Lower lobe of right lung (tissue), 2 donors: ENCODE results near the gene SOX9. TPM values are rescaled to one million over a fixed set of nuclear protein-coding genes. Genes with fewer than 3 reads are reported as not detected.
"Not testable (repeated sequence)": the region's sequence is repeated elsewhere in the genome, so short reads cannot be mapped to it uniquely, and the experiment has no call there.

Source experiments
- ATAC-seq, 2 donors: fragments of 200-7000 bp; cut with Tn5 transposase; one replicate each; pipeline ENCODE4 v1.9.1; 2020 to 2022; ENCODE audit warnings: mild to moderate bottlenecking in 2 of 2, moderate library complexity in 2 of 2
- DNase-seq: peaks from one replicate; pipeline ENCODE4 v3.0.0-alpha.2; 2020
- H3K27ac ChIP-seq: fragments of 200-600 bp; one replicate; pipeline ENCODE4 v1.8.0; 2022
- H3K27me3 ChIP-seq: fragments of 200-600 bp; one replicate; pipeline ENCODE4 v1.8.0; 2022; ENCODE audit warnings: low read depth
- H3K36me3 ChIP-seq: fragments of 200-600 bp; one replicate; pipeline ENCODE4 v1.8.0; 2022; ENCODE audit warnings: mild to moderate bottlenecking
- H3K4me1 ChIP-seq: fragments of 200-600 bp; one replicate; pipeline ENCODE4 v1.8.0; 2022
- H3K4me3 ChIP-seq: fragments of 200-600 bp; one replicate; pipeline ENCODE4 v1.8.0; 2022; ENCODE audit warnings: mild to moderate bottlenecking
- H3K9me3 ChIP-seq: fragments of 200-600 bp; one replicate; pipeline ENCODE4 v1.8.0; 2022
- CTCF ChIP-seq: fragments of 200-600 bp; IDR thresholded peaks from one replicate; pipeline ENCODE4 v1.8.0; 2022; ENCODE audit warnings: antibody characterized with exemption, mild to moderate bottlenecking
- intact Hi-C: fragments of 100-400 bp; cut with DNase I; formaldehyde crosslinking; loops from one replicate; pipeline ENCODE4 v1.11.0; 2022
- total RNA-seq: library from RNA; stranded (reverse); fragmentation: NEBNext Ultra II Directional; extraction: Animal tissue kit (Norgen Biotek cat#: 25700); gene quantifications from one replicate; pipeline ENCODE4 v1.2.1, GENCODE V29; 2021
- donor health status: DM: no; HTN: yes; CAD: no; lungs with severe emphysema.

Gene SOX9
- total RNA-seq, 1 donor from 2014 or later = 4.3 TPM

GRCh38 chr17:72139212-72139611, 18.4 kb downstream of the SOX9 start:
- Histone ChIP-seq H3K27ac (no peak overlapping the region), H3K27me3 (no peaks in the 10 kb centered on the region), H3K4me3 (no peak overlapping the region), H3K4me1 (no peaks in the 10 kb centered on the region), H3K9me3 (no peaks in the 10 kb centered on the region), H3K36me3 (no peaks in the 10 kb centered on the region)
- intact Hi-C loops = no loop called here
- ATAC-seq (no peak), DNase-seq (no peak)
- no peak for TF ChIP-seq CTCF

GRCh38 chr17:72141336-72141735, 20.5 kb downstream of the SOX9 start:
- Histone ChIP-seq H3K4me1 (no peaks in the 10 kb centered on the region), H3K9me3 (no peaks in the 10 kb centered on the region), H3K36me3 (no peaks in the 10 kb centered on the region), H3K27ac (no peak overlapping the region), H3K27me3 (no peaks in the 10 kb centered on the region), H3K4me3 (no peak overlapping the region)
- no peak for TF ChIP-seq CTCF
- no peak for ATAC-seq
- DNase-seq = no peak
- intact Hi-C loops = no loop called here

GRCh38 chr17:72142097-72142496, 21.3 kb downstream of the SOX9 start:
- H3K4me3 ChIP-seq, ATAC-seq, H3K27me3 ChIP-seq, DNase-seq, H3K4me1 ChIP-seq, H3K27ac ChIP-seq, H3K9me3 ChIP-seq, intact Hi-C loops, H3K36me3 ChIP-seq: not testable (repeated sequence)

- no peaks in the 10 kb centered on the region for H3K36me3 ChIP-seq
- DNase-seq (no peak), ATAC-seq (no peak)
- intact Hi-C loops = no loop called here
- no peak overlapping the region for H3K4me3 ChIP-seq
- no peak overlapping the region for H3K27ac ChIP-seq
- H3K4me1 ChIP-seq = no peaks in the 10 kb centered on the region
- TF ChIP-seq CTCF = no peak
- H3K9me3 ChIP-seq = no peaks in the 10 kb centered on the region
- H3K27me3 ChIP-seq = no peaks in the 10 kb centered on the region
These were observed 21.8 kb downstream of the SOX9 start for GRCh38 chr17:72142614-72143013.

GRCh38 chr17:72143245-72143644, 22.4 kb downstream of the SOX9 start:
- no peaks in the 10 kb centered on the region for H3K9me3 ChIP-seq
- DNase-seq = no peak
- no peak for TF ChIP-seq CTCF
- H3K4me3 ChIP-seq = no peak overlapping the region
- no peaks in the 10 kb centered on the region for H3K4me1 ChIP-seq
- intact Hi-C loops = no loop called here
- no peaks in the 10 kb centered on the region for H3K36me3 ChIP-seq
- no peak for ATAC-seq
- no peak overlapping the region for H3K27ac ChIP-seq
- no peaks in the 10 kb centered on the region for H3K27me3 ChIP-seq

- ATAC-seq (no peak), DNase-seq (no peak)
- Histone ChIP-seq H3K4me3 (no peak overlapping the region), H3K9me3 (no peaks in the 10 kb centered on the region), H3K4me1 (no peaks in the 10 kb centered on the region), H3K27me3 (no peaks in the 10 kb centered on the region), H3K36me3 (no peaks in the 10 kb centered on the region), H3K27ac (no peak overlapping the region)
- intact Hi-C loops = no loop called here
- no peak for TF ChIP-seq CTCF
These were observed 23.3 kb downstream of the SOX9 start for GRCh38 chr17:72144101-72144500.
